HG03039 (cell line): ENCODE results near the gene PIGA.

Experiments
- ATAC-seq: cut with Tn5 transposase; IDR thresholded peaks from one replicate; pipeline ENCODE4 v1.9.1; 2021; ENCODE audit warnings: mild to moderate bottlenecking, moderate library complexity; ENCODE audit not compliant: unreplicated experiment

PIGA gene

GRCh38 chrX:15335135-15336022 is at the start of gene PIGA:
Gene PIGA, minus strand, starts transcription at chrX:15335523. Its CDS starts 3,593 bp downstream, at chrX:15331930.
- ATAC-seq: peak; percentile 99

GRCh38 chrX:15384304-15384703 is 49.0 kb upstream of the PIGA start, which contains the start of gene VEGFD:
Gene VEGFD, minus strand, starts transcription at chrX:15384413. Its CDS starts 467 bp downstream, at chrX:15383946.
- no peak for ATAC-seq

DNA sequence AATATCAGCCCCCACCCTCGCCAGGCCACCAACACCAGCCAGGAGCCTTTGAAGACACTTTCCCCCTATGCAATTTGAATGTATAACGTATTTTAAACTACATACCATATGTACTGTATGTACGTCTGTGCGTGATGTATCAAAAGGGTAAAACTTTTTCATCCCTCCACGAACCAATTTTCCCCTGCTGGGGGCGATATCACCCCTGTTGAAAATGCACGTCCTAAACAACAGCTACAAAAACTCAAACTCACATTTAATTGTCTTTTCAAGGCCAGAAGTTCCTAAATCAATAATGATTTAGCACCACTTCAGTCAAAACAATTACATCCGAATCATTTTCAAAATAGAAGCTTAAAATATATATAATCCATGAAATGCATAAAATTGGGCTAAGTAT is 47.5 kb upstream of the PIGA start:
- ATAC-seq: no peak

DNA sequence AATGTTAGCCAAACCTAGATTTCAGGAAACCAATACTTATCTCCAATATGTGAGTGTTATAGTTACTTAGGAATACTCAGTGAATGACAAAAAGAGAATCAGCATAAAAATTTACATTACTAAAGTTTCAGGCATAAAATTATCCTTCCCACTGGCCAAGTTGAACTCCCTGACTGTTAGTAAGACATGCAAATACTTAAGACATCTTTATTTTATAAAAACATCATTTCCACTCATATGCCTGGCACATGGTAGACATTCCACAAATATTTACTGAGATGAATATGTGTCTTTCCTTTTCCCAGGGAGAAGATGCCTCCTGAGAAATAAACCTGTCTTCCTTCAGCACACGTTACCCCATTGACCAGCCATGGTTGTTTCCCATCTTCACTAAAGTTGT is 41.6 kb upstream of the PIGA start:
- no peak for ATAC-seq

GRCh38 chrX:15373976-15374375 is 38.7 kb upstream of the PIGA start:
- ATAC-seq: no peak

GRCh38 chrX:15366506-15367352 is 31.4 kb upstream of the PIGA start:
- no peak for ATAC-seq

- ATAC-seq: no peak
Measured at GRCh38 chrX:15359701-15360100, 24.4 kb upstream of the PIGA start.

DNA sequence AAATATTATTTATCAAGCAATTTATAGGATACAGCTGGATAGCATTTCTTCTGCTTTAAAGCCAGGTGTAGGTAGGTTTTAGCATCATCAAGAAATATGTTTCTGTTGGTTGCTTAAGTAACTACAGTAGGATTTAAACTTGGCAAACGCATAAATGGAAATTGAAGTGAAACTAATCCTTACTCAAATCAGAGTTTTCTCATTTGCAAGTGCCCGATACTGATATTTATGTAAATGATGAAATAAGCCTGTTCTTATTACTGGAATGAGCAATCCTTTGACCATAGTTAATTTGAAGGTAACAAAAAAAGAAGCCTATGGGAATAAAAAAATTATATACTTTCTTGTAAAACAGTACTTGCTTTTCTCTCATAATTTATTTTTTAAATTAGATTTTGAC is 23.2 kb upstream of the PIGA start:
- ATAC-seq: no peak

DNA sequence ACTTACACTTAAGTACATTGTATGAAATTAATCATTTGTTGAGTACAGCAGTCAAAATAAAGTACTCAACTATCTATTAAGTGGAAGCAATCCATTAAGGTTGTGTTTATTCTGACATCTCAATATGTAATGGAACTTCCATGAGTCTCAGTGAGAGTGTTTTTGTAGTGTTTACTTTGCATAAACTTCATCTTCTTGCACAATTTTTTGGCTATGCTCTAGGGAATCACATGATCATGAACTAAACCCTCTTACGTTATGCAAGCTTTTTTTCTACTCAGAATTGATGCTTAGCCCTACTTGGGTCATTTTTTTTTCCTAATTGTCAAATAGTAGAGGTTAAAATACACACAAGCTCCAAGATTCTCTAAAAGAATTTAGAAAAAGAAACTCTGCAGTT is 21.1 kb upstream of the PIGA start:
- ATAC-seq: no peak

DNA sequence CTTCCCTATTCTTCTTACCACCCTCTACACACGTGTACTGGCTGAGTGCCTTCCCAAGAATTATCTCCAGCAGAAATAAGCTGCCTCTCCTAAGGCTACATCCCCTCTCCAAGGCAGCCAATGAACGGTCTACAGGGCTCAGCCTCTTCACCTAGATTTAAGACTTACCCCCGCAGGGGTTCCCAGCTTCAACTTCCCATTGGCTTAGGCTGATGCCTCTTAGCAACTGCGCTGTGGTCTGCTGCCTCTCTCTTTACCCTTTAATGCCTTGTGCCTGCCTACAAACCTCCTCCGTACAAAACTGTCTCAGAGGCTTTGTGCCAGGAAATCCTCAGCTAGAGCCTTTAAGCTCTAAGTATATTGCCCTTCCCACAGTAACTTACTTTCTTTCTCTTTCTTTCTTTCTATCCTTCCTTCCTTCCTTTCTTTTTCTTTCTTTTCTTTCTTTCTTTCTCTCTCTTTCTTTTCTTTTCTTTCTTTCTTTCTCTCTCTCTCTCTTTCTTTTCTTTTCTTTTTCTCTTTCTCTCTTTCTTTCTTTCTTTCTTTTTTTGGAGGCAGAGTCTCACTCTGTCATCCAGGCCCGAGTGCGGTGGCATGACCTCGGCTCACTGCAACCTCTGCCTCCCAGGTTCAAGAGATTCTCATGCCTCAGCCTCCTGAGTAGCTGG is 15.1 kb upstream of the PIGA start:
- ATAC-seq: no peak

- ATAC-seq: no peak
Measured at GRCh38 chrX:15349046-15349445, 13.7 kb upstream of the PIGA start.

- ATAC-seq: no peak
Measured at GRCh38 chrX:15345976-15346375, 10.7 kb upstream of the PIGA start.

DNA sequence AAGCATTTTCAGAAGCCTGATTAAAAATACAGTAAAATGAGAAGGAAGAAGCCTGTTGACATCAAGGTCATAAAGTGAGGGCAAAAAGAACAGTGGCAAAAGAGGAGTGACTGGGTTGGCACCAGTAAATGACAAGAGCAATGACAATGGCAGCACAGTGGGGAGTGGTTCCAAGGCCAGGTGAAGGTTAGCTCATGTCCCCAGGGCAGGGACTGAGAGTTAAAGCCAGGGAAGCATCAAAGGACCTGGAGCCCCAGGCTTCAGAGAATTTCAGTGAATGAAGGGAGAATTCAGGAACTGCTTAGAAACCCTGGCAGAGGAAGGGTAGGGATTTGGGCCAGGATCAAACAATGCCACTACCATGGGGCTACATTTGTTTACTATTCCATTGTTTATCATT is 8.8 kb upstream of the PIGA start:
- ATAC-seq: no peak

DNA sequence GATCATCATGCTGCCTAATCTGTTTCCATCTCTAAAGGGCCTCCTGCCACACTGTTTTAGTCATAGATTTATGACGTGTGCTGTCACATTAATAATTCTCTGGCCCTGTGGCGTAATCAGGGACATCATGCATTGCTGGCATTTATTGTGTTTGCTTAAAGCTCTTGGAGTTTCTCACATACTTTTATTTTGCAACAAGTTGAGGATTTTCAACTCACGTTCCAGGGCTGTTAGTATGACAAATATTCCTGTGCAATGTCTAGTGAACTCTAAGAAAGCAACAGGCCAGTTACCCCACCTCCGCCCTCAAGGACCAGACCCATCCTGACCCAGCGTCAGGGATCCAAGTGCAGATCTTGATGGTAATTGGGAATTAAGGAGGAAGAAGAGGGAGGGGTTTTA is 7.8 kb upstream of the PIGA start:
- ATAC-seq: no peak

DNA sequence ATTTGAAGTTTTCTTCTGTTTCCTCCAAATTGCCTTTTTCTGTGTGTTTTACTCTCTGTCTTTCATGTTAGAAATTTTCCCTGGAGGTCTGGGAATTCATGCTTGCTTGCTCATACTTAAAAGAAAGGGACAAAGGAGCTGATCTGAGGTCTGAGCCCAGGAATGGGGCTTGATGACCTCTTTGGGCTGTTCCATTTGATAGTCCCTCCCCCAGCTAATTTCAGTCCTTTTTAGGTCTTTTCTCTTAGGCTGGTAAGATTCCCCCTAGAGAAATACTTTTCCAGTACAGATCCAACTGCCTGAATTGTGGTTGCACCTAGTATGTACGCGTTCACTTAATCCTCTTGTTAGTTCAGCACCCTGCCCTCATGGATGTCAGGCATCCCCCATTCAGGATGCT is 5.5 kb upstream of the PIGA start:
- no peak for ATAC-seq

DNA sequence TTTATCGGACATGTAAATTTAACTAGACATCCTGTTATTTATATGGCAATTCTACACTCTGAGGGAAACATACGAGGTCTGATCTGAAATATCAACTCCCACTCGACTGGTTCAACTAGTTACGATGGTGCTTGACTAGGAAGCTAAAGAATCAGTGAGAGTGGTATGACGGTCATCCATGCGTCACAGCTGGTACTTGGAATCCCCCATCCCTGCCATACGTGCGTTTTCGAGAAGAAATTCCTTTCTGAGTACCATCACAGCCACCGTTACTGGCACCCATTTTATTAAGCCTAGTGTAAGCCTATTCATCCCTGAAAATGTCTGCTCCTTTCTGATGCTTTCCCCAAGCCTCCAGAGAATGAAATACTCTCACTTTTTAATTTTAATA is 695 bp upstream of the PIGA start:
- no peak for ATAC-seq

GRCh38 chrX:15334561-15334960 is 762 bp downstream of the PIGA start:
- ATAC-seq: no peak

GRCh38 chrX:15328821-15329220 is 6.5 kb downstream of the PIGA start:
- ATAC-seq: no peak

DNA sequence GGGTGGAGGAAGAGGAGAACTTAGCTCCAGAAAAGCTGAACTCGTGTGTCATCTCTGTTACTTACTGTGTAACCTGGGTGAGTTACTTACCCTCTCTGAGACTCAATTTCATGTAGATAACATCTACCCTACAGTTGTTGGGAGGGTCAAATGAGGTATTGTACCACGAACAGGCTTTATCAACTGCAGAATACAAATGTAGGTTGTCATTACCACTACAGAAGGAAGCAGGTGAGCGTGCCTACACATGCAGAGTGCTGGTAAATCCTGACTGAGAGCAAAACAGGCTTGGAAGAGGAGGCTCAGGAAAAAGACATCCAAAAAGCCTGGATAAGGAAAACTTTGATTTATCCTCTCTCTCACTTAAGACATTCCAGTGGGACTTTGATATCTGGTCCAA is 7.2 kb downstream of the PIGA start:
- no peak for ATAC-seq

DNA sequence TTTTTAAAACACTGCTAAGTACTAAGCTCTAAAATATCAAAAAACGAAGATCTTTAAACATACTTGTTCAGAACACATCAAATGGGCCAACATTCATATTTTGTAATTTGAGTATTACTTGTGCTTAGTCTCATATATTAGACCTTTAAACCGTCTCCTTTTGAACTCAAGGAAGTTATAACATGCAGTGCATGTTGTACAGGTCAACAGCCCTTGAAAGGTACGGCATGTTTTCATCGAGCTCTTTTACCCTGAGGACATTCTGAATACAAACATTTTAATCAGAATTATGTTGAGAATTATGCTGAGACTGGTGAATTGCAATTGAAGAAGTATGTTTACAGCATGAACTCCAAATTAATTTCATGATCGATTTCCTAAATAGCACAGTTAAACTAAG is 12.9 kb downstream of the PIGA start:
- ATAC-seq: no peak

GRCh38 chrX:15322072-15322471 is 13.3 kb downstream of the PIGA start:
- ATAC-seq: no peak
